ENCODE measurements around the gene TMCO6. TPM values are rescaled to one million over a fixed set of nuclear protein-coding genes. Genes with fewer than 3 reads are reported as not detected.
A peak's percentile ranks its signal among the peaks of the same experiment; 100 is the strongest.

TMCO6 gene
- total RNA-seq, 4 donors from 2014 or later = 60.3 to 99.8 (median 67.3) TPM

DNA sequence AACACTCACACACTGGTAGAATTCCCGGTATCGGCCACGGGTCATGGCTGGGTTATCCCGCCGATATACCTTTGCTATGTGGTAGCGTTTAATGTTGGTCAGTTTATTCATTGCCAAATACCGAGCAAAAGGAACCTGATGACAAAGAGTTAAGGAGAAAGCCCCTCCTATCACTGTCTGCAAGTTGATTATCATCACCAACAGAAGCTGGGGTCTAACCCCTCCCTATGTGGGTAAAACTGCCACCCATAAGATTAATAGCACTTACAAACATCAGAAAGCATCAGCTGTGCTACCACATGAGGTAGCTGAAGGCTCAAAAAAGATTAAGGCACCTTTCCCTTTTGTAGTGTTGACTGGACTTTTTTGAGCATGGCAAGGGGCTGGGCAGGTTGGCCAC is 39.7 kb downstream of the TMCO6 start:
- TF ChIP-seq, protein P1, sequence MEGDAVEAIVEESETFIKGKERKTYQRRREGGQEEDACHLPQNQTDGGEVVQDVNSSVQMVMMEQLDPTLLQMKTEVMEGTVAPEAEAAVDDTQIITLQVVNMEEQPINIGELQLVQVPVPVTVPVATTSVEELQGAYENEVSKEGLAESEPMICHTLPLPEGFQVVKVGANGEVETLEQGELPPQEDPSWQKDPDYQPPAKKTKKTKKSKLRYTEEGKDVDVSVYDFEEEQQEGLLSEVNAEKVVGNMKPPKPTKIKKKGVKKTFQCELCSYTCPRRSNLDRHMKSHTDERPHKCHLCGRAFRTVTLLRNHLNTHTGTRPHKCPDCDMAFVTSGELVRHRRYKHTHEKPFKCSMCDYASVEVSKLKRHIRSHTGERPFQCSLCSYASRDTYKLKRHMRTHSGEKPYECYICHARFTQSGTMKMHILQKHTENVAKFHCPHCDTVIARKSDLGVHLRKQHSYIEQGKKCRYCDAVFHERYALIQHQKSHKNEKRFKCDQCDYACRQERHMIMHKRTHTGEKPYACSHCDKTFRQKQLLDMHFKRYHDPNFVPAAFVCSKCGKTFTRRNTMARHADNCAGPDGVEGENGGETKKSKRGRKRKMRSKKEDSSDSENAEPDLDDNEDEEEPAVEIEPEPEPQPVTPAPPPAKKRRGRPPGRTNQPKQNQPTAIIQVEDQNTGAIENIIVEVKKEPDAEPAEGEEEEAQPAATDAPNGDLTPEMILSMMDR (IDR thresholded peaks at IDR 0.05) = no peak
- TF ChIP-seq POLR2A (IDR thresholded peaks at IDR 0.05) = no peak
- no peak for DNase-seq (ENCODE audit: low spot score in 2 of 2)
- 94 to 98% methylated on average over 7 of the region's 7 CpGs for WGBS, 2 donors
- no peak overlapping the region for H3K4me3 ChIP-seq (ENCODE audit: low read depth, poor library complexity, severe bottlenecking)
- intact Hi-C loops (cut with DNase I; ENCODE audit: low total_unique reads) = no loop called here

DNA sequence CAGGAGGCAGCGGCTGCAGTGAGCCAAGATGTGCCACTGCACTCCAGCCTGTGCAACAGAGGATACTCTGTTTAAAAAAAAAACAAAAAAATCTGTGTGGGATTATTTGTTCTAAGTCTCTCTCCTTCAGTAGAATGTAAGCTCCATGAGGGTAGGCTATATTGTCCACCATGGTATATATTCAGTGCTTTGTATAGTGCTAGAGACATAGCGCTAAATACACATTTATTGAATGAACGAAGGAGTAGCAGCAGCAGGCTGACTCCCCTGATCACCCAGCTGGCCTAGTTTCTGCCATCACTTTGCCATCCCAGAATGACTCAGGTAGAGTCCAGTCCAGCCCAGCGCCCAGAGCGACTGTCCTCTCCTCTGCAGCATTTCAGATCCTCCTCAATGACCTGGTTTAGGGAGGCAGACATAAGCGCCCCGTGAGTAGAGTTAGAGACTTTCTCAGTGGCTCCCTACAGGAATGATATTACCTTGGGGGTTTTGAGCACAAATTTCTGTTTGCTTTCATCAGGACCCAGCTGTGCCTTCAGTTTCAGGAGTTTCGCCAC is 51.2 kb downstream of the TMCO6 start:
- intact Hi-C loops (cut with DNase I; ENCODE audit: low total_unique reads) = no loop called here
- DNase-seq (ENCODE audit: low spot score in 2 of 2) = no peak
- 51 to 52% methylated on average over 8 of the region's 8 CpGs for WGBS, 2 donors
- peak overlapping the region; percentile 89 for H3K4me3 ChIP-seq (ENCODE audit: low read depth, poor library complexity, severe bottlenecking)
- TF ChIP-seq, protein P1 (IDR thresholded peaks at IDR 0.05) = no peak
- no peak for TF ChIP-seq POLR2A (IDR thresholded peaks at IDR 0.05)

DNA sequence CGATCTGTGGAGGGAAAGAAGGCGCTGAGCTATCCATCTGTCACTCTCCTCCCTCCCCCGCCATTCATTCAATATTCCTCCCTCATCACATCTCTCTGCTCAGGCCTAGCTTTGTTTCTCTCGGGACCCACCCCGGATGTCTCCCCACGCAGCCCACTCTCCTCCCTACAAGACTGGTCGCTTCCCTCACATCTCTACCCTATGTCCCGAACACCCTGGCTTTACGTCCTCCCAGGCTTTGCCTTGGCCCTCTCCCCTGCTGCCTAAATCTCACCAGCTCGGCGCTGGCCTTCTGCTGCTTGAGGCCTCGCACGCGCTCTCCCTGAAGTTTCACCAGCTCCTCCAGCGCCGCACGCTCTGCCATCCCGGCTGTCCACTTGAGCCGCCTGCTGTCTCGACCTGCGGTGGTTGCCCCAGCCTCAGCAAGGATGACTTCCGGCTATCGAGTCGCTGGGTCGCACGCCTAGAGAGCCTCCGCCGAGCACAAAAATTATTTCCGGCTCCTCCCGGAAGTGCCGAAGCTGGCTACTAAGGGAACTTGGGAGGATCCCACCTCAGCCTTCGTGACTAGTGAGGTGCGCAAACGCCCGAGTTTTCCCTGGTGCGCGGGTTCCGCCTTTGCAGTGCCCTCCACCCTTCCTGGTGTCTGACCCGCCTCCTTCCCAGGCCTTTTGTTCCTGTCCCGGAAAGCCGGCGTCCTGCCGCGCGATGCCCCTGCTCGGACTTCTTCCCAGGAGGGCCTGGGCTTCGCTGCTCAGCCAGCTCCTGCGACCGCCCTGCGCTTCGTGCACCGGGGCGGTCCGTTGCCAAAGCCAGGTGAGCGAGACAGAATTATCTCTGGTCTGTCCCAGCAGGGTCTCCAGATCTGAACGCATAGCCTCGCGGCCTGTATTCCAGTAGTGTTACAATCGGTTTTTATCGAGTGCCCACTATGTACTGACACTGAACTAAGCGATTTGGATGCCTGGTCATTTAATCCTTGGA is 52.0 kb downstream of the TMCO6 start, which contains the start of the genes HARS1 and HARS2:
HARS1 (minus strand) TSS at position 430 of the 984 bp plus-strand sequence; CDS start at position 364, 66 bp downstream.
HARS2 (plus strand) TSS at position 515 of the 984 bp plus-strand sequence; CDS start at position 709, 194 bp downstream.
- peak within 1 kb of the TSS; percentile 89 for H3K4me3 ChIP-seq (ENCODE audit: low read depth, poor library complexity, severe bottlenecking)
- WGBS, 2 donors = 1% methylated on average over 52 to 55 of the region's 61 CpGs
- no peak for TF ChIP-seq POLR2A (IDR thresholded peaks at IDR 0.05)
- TF ChIP-seq, protein P1 (IDR thresholded peaks at IDR 0.05) = no peak
- intact Hi-C loops (cut with DNase I; ENCODE audit: low total_unique reads) = no loop called here
- DNase-seq (ENCODE audit: low spot score in 2 of 2) = peak; percentile 90 to 98

DNA sequence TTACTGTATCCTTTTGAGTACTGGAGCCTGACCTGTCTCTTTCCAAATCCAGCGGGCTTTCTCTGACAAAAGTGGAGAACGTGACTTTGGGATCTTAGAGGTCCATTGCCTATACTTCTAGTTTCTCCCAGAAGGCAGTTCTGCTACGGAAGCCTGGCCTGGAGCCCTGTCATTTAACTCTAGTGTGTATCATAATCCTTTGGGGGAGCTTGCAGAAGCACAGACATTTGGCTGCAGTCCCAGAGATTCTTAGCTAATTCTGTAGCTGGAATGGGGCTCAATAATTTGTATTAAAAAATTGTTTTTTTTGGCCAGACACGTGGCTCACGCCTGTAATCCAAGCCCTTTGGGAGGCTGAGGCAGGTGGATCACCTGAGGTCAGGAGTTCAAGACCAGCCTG is 55.0 kb downstream of the TMCO6 start:
- intact Hi-C loops (cut with DNase I; ENCODE audit: low total_unique reads) = no loop called here
- WGBS, 2 donors = 62 to 66% methylated on average over 5 of the region's 5 CpGs
- DNase-seq (ENCODE audit: low spot score in 2 of 2) = no peak
- H3K4me3 ChIP-seq (ENCODE audit: low read depth, poor library complexity, severe bottlenecking) = no peak overlapping the region
- TF ChIP-seq POLR2A (IDR thresholded peaks at IDR 0.05) = no peak
- TF ChIP-seq, protein P1 (IDR thresholded peaks at IDR 0.05) = no peak

Small RNA genes lying within 50 kb of the gene (microRNA-seq; reads per million reads assigned to microRNA genes)
- 0 to 1.7 reads per million in 2 donors for gene MIR3655 (ENCODE audit: borderline number of aligned reads in 1 of 2, borderline replicate concordance in 2 of 2)

Other genes starting within 250 kb of the TMCO6 start
- 100 to 1,000 TPM in 2 of 4 donors, 10 to 100 TPM in 2; 73.6 to 165 (median 101) TPM for gene ANKHD1, start 237.6 kb upstream of the TMCO6 start, total RNA-seq
- 10 to 100 TPM; 19.2 to 32.1 (median 27.2) TPM for gene EIF4EBP3, start 91.8 kb upstream of the TMCO6 start, total RNA-seq
- gene SRA1, start 82.0 kb upstream of the TMCO6 start, total RNA-seq = 10 to 100 TPM; 11.4 to 23.9 (median 14.6) TPM
- gene APBB3, start 74.9 kb upstream of the TMCO6 start, total RNA-seq = 10 to 100 TPM; 14.0 to 23.7 (median 19.2) TPM
- 10 to 100 TPM; 59.7 to 86.4 (median 68.2) TPM for gene SLC35A4, start 74.6 kb upstream of the TMCO6 start, total RNA-seq
- 10 to 100 TPM; 14.9 to 22.1 (median 19.1) TPM for gene CD14, start 6.3 kb upstream of the TMCO6 start, total RNA-seq
- 10 to 100 TPM; 39.4 to 57.6 (median 45.8) TPM for gene NDUFA2, start 8.2 kb downstream of the TMCO6 start, total RNA-seq
- 100 to 1,000 TPM in 1 of 4 donors, 10 to 100 TPM in 3; 64.1 to 105 (median 94.8) TPM for gene IK, start 8.4 kb downstream of the TMCO6 start, total RNA-seq
- 10 to 100 TPM; 19.7 to 26.1 (median 21.4) TPM for gene WDR55, start 25.5 kb downstream of the TMCO6 start, total RNA-seq
- under 1 TPM; 0.49 to 0.94 (median 0.69) TPM for gene DND1, start 34.1 kb downstream of the TMCO6 start, total RNA-seq
- gene HARS1, start 51.9 kb downstream of the TMCO6 start, total RNA-seq = 10 to 100 TPM; 71.9 to 90.6 (median 80.8) TPM
- 10 to 100 TPM; 17.4 to 37.2 (median 31.8) TPM for gene HARS2, start 52.0 kb downstream of the TMCO6 start, total RNA-seq
- gene ZMAT2, start 61.0 kb downstream of the TMCO6 start, total RNA-seq = 10 to 100 TPM; 28.2 to 48.6 (median 41.2) TPM
- not detected for gene PCDHA1, start 146.7 kb downstream of the TMCO6 start, total RNA-seq
- not detected for gene PCDHA2, start 155.4 kb downstream of the TMCO6 start, total RNA-seq
- gene PCDHA3, start 161.6 kb downstream of the TMCO6 start, total RNA-seq = under 1 TPM in 2 of 4 donors, not detected in 2; 0.05 to 0.13 TPM
- under 1 TPM in 3 of 4 donors, not detected in 1; 0.08 to 0.58 (median 0.23) TPM for gene PCDHA4, start 167.6 kb downstream of the TMCO6 start, total RNA-seq
- under 1 TPM in 3 of 4 donors, not detected in 1; 0.05 to 0.19 (median 0.10) TPM for gene PCDHA5, start 182.2 kb downstream of the TMCO6 start, total RNA-seq
- gene PCDHA6, start 188.5 kb downstream of the TMCO6 start, total RNA-seq = under 1 TPM in 2 of 4 donors, not detected in 2; 0.13 to 0.49 TPM
- under 1 TPM in 1 of 4 donors, not detected in 3; 0.20 TPM for gene PCDHA7, start 194.8 kb downstream of the TMCO6 start, total RNA-seq
- gene PCDHA8, start 201.7 kb downstream of the TMCO6 start, total RNA-seq = under 1 TPM in 1 of 4 donors, not detected in 3; 0.22 TPM
- gene PCDHA9, start 208.9 kb downstream of the TMCO6 start, total RNA-seq = under 1 TPM in 2 of 4 donors, not detected in 2; 0.06 to 0.07 TPM
- 1 to 10 TPM in 1 of 4 donors, under 1 TPM in 3; 0.08 to 1.0 (median 0.55) TPM for gene PCDHA10, start 216.4 kb downstream of the TMCO6 start, total RNA-seq
- gene PCDHA11, start 229.5 kb downstream of the TMCO6 start, total RNA-seq = under 1 TPM in 3 of 4 donors, not detected in 1; 0.17 to 0.94 (median 0.34) TPM
- under 1 TPM in 3 of 4 donors, not detected in 1; 0.04 to 0.39 (median 0.25) TPM for gene PCDHA12, start 235.9 kb downstream of the TMCO6 start, total RNA-seq
- under 1 TPM in 3 of 4 donors, not detected in 1; 0.16 to 0.34 (median 0.30) TPM for gene PCDHA13, start 242.7 kb downstream of the TMCO6 start, total RNA-seq

All from lower leg skin (tissue), 4 donors.